Renal pelvis (tissue), 12 donors: ENCODE results near the gene PJA2. TPM values are rescaled to one million over a fixed set of nuclear protein-coding genes. Genes with fewer than 3 reads are reported as not detected.
"Not testable (repeated sequence)": the region's sequence is repeated elsewhere in the genome, so short reads cannot be mapped to it uniquely, and the experiment has no call there.

Experiments used
- DNase-seq: peaks from one replicate; pipeline ENCODE4 v3.0.0-alpha.2; 2013
- long read RNA-seq, 16 experiments: transcript quantifications; one replicate each; lab custom pipeline, GENCODE V29; 2026
- polyA plus RNA-seq, 3 donors: library from polyadenylated mRNA; unstranded; fragments of 120-200 nt; gene quantifications; one replicate each; pipeline ENCODE4 v1.2.1, GENCODE V29; 2013; ENCODE audit not compliant: insufficient read length in 3 of 3

Gene PJA2, protein sequence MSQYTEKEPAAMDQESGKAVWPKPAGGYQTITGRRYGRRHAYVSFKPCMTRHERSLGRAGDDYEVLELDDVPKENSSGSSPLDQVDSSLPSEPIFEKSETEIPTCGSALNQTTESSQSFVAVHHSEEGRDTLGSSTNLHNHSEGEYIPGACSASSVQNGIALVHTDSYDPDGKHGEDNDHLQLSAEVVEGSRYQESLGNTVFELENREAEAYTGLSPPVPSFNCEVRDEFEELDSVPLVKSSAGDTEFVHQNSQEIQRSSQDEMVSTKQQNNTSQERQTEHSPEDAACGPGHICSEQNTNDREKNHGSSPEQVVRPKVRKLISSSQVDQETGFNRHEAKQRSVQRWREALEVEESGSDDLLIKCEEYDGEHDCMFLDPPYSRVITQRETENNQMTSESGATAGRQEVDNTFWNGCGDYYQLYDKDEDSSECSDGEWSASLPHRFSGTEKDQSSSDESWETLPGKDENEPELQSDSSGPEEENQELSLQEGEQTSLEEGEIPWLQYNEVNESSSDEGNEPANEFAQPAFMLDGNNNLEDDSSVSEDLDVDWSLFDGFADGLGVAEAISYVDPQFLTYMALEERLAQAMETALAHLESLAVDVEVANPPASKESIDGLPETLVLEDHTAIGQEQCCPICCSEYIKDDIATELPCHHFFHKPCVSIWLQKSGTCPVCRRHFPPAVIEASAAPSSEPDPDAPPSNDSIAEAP
- 100 to 1,000 TPM; 106 to 122 (median 118) TPM for polyA plus RNA-seq
- long read RNA-seq, donor 1, full-length matches to known transcripts, result 21 of 47 reads
- long read RNA-seq, donor 1, partial matches to known transcripts, result 26 of 47 reads
- long read RNA-seq, donor 1, other reads (novel, unspliced or antisense), result 0 of 47 reads
- long read RNA-seq, donor 2, full-length matches to known transcripts, result 21 of 72 reads
- long read RNA-seq, donor 2, partial matches to known transcripts, result 51 of 72 reads
- long read RNA-seq, donor 2, other reads (novel, unspliced or antisense), result 0 of 72 reads
- long read RNA-seq, donor 3, full-length matches to known transcripts, result 23 of 56 reads
- long read RNA-seq, donor 3, partial matches to known transcripts, result 33 of 56 reads
- long read RNA-seq, donor 3, other reads (novel, unspliced or antisense), result 0 of 56 reads
- long read RNA-seq, donor 4, full-length matches to known transcripts, result 15 of 41 reads
- long read RNA-seq, donor 4, partial matches to known transcripts, result 26 of 41 reads
- long read RNA-seq, donor 4, other reads (novel, unspliced or antisense), result 0 of 41 reads
- long read RNA-seq, donor 5, full-length matches to known transcripts, result 13 of 35 reads
- long read RNA-seq, donor 5, partial matches to known transcripts, result 22 of 35 reads
- long read RNA-seq, donor 5, other reads (novel, unspliced or antisense), result 0 of 35 reads
- long read RNA-seq, donor 6, full-length matches to known transcripts, result 28 of 70 reads
- long read RNA-seq, donor 6, partial matches to known transcripts, result 42 of 70 reads
- long read RNA-seq, donor 6, other reads (novel, unspliced or antisense), result 0 of 70 reads
- long read RNA-seq, donor 7, full-length matches to known transcripts, result 34 of 86 reads
- long read RNA-seq, donor 7, partial matches to known transcripts, result 52 of 86 reads
- long read RNA-seq, donor 7, other reads (novel, unspliced or antisense), result 0 of 86 reads
- long read RNA-seq, donor 8, full-length matches to known transcripts, result 9 of 33 reads
- long read RNA-seq, donor 8, partial matches to known transcripts, result 24 of 33 reads
- long read RNA-seq, donor 8, other reads (novel, unspliced or antisense), result 0 of 33 reads
- long read RNA-seq, donor 9, full-length matches to known transcripts, result 31 of 96 reads
- long read RNA-seq, donor 9, partial matches to known transcripts, result 65 of 96 reads
- long read RNA-seq, donor 9, other reads (novel, unspliced or antisense), result 0 of 96 reads
- long read RNA-seq, donor 10, full-length matches to known transcripts, result 11 of 64 reads
- long read RNA-seq, donor 10, partial matches to known transcripts, result 53 of 64 reads
- long read RNA-seq, donor 10, other reads (novel, unspliced or antisense), result 0 of 64 reads
- long read RNA-seq, donor 11, full-length matches to known transcripts, result 12 of 22 reads
- long read RNA-seq, donor 11, partial matches to known transcripts, result 10 of 22 reads
- long read RNA-seq, donor 11, other reads (novel, unspliced or antisense), result 0 of 22 reads
- long read RNA-seq, donor 12, full-length matches to known transcripts, result 22 of 86 reads
- long read RNA-seq, donor 12, partial matches to known transcripts, result 64 of 86 reads
- long read RNA-seq, donor 12, other reads (novel, unspliced or antisense), result 0 of 86 reads
- long read RNA-seq, donor 13, full-length matches to known transcripts, result 14 of 28 reads
- long read RNA-seq, donor 13, partial matches to known transcripts, result 14 of 28 reads
- long read RNA-seq, donor 13, other reads (novel, unspliced or antisense), result 0 of 28 reads
- long read RNA-seq, donor 14, full-length matches to known transcripts, result 41 of 112 reads
- long read RNA-seq, donor 14, partial matches to known transcripts, result 71 of 112 reads
- long read RNA-seq, donor 14, other reads (novel, unspliced or antisense), result 0 of 112 reads
- long read RNA-seq, donor 15, full-length matches to known transcripts, result 38 of 72 reads
- long read RNA-seq, donor 15, partial matches to known transcripts, result 34 of 72 reads
- long read RNA-seq, donor 15, other reads (novel, unspliced or antisense), result 0 of 72 reads
- long read RNA-seq, donor 16, full-length matches to known transcripts, result 21 of 67 reads
- long read RNA-seq, donor 16, partial matches to known transcripts, result 46 of 67 reads
- long read RNA-seq, donor 16, other reads (novel, unspliced or antisense), result 0 of 67 reads

GRCh38 chr5:109409844-109410388 lies at the start of gene PJA2:
Gene PJA2, minus strand, starts transcription at chr5:109409974. Its CDS starts 26,541 bp downstream, at chr5:109383433.
- DNase-seq, result peak; percentile 100

DNA sequence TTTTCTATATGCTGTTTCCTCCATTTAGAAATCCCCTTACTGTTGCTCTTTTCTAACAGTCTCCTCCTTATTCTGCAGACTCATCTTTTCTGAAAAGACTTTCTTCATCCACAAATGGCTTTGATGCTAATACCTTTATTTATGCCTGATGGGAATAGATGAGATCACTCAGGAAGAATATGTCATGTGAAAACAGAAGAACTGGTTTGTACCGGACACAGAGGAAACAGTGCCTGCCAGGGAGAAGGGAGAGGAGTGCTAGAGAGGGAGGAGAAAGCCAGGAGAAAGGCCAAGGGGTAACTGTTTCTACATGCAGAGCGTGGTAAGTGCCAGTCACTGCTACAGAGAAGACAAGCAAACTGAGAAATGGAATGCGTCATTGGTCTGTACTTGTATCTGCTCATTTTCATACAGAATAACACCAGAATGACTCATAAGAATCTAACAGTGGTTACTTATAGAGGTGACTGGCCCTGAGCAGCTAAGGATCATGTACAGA lies 45.9 kb upstream of the PJA2 start:
- DNase-seq, result peak; percentile 51

- DNase-seq, result no peak
Observed at GRCh38 chr5:109454731-109455505, 45.1 kb upstream of the PJA2 start.

DNA sequence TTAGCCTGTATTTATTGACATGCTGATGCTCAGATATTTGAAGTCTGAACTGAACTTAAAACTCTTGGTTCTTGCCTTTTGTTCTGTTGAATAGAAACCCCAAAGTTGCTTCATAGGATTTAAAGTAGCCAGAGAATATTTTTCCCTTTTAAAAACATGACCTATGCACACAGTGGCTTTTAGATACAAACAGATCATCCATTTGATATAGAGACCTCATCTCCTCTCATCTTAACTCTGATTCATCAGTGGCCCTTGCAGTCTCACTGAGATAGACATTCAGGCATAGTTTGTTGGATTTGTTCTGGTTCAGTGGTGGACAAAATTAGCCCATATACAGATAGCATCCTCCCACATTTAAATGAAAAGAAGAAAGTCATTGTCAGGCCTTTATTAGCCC lies 43.5 kb upstream of the PJA2 start:
- DNase-seq, result no peak

- no peak for DNase-seq
Observed at GRCh38 chr5:109452661-109453060, 42.9 kb upstream of the PJA2 start.

GRCh38 chr5:109451146-109451545 lies 41.4 kb upstream of the PJA2 start:
- no peak for DNase-seq

- no peak for DNase-seq
Observed at GRCh38 chr5:109450129-109450877, 40.5 kb upstream of the PJA2 start.

- no peak for DNase-seq
Observed at GRCh38 chr5:109448838-109449237, 39.1 kb upstream of the PJA2 start.

DNA sequence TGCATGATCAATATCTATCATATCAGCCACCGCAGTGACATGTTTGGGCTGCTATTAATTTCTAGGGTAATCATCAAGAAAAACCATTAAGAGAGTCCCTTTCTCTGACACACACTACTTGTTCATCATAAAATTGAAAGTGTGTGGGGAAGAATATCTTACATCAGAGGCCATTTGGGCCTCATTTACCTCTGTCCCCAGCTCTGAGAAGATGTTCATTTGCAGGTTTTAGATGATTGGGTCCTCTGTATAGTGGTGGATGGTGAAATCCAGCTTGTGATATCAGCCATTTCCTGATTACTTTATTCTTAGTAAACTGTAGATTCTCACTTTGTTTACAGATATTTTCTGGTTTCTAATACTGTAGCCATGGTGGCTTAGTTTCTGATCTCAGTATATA lies 29.8 kb upstream of the PJA2 start:
- no peak for DNase-seq

GRCh38 chr5:109426075-109426474 lies 16.3 kb upstream of the PJA2 start:
- DNase-seq, result no peak

DNA sequence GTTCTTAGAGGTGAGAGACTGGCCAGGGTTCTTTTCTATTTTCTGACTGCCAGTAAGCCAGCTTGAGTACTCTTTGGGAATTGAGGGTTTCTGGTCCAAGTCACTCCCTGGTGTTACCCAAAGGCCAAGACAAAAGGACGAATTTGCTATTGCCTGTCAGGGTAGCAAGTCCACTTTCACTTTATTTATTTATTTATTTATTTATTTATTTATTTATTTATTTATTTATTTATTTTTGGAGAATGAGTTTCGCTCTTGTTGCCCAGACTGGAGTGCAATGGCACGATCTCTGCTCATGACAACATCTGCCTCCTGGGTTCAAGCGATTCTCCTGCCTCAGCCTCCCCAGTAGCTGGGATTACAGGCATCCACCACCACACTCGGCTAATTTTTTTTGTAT lies 15.7 kb upstream of the PJA2 start:
- DNase-seq, result not testable (repeated sequence)

DNA sequence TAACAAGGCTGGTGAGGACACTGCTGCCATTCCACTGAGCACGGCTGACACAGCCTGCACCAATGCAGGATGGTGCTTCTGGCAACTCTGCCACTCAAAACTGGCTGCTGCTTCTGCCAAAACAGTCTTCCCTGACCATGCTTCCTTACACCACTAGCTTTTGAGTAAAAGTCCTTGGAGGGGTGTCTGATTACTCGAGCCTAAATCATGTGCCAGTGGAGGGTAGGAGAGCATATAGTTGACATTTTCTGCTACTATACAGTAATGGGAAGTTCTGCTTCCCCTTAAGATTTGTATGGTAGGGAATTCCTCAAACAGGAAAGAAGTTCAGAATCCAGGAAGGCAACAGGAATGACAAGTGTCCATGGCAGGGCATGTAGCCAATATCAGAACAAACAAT lies 12.2 kb upstream of the PJA2 start:
- no peak for DNase-seq

GRCh38 chr5:109418712-109419352 lies 9.1 kb upstream of the PJA2 start:
- DNase-seq, result no peak

DNA sequence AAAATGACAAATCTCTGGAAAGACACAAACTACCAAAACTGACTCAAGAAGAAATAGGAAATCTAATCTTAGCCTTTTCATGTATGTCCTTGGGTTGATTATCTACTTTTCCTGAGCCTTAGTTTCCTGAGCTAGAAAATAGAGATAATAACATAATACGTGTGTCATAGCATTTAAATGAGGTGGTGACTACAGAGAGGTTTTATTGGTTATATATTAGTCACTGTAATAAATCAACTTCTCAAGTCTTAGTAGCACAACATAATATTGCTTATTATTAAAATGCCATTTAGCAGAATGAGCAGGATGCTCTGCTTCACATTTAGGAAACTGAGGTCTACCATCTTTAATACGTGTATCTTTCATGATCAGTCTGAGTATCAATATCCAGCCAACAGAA lies 7.1 kb upstream of the PJA2 start:
- no peak for DNase-seq

DNA sequence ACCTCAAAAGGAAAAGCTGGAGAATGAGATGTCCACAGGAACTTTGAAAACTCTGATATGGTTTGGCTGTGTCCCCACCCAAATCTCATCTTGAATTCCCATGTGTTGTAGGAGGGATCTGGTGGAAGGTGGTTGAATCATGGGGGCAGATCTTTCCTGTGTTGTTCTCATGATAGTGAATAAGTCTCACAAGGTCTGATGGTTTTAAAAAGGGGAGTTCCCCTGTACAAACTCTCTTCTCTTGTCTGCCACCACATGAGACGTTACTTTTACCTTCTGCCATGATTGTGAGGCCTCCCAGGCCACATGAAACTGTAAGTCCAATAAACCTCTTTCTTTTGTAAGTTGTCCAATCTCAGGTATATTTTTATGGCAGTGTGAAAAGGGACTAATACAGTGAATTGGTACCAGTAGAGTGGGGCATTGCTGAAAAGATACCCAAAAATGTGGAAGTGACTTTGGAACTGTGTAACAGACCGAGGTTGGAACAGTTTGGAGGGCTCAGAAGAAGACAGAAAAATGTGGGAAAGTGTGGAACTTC lies 4.2 kb upstream of the PJA2 start:
- DNase-seq, result not testable (repeated sequence)

DNA sequence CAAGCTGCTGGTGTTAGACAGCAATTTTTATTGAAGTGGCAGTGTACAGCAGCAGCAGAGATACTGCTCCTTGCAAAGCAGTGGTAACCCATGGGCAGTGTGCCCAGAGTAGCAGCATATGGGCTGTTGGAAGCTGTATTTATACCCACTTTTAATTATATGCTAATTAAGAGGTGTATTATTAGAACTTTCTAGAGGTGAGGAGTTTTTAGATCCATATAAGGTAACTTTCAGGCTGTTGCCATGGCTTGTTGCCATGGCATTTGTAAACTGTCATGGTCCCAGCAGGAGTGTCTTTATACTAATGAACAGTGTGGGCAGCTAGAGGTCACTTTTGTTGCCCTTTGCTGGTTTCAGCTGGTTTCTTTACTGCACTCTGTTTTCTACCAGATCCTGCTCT lies 3.7 kb upstream of the PJA2 start:
- no peak for DNase-seq
